ENCODE results near the gene HDDC3. TPM values are rescaled to one million over a fixed set of nuclear protein-coding genes. Genes with fewer than 3 reads are reported as not detected.

HDDC3 gene
- total and polyA plus RNA-seq, 9 of the 15 experiments (the other 6 are each of a cell fraction or from before 2014, with no cell fraction given) = 14.9 to 55.8 (median 36.9) TPM

DNA sequence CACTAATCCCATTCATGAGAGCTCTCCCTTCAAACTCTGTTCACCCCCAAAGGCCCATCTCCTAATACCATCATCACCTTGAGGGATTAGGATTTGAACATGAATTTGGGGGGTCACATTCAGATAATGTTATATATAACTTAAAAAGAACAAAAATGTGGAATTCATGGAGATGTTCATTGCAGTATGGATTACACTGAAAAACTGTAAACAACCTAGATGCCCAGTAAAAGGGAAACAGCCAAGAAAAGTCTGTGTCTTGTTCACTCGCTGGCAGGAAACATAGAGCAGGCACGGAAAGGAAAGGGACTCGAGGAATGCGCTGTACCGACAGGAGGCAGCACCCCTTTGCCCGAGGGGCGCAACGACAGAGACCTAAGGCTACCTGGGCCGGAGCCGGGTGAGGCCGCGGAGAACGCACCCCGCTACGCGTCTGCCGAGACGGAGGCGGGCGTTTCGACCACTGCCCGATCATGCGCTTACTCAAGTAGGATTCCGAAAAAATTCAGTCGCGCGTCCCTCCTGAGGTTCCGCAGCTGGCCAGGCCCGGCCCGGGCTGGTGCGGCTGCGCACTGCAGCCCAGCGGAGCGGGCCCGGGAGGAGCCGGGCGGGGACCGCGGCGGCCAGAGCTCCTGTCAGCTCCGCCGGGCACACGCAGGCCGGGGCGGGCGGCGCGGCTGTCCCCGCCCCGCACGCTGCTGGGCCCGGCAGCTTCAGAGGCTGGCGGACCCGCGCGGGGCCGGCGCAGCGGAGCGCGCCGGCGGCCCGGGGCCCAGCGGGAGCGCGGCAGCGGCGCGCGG, 30.1 kb downstream of the HDDC3 start (continued):
- TF ChIP-seq POLR2B (IDR thresholded peaks at IDR 0.05; ENCODE audit: low read depth, partially characterized antibody) (no peak), SNRNP70 (optimal IDR thresholded peaks at IDR 0.05; ENCODE audit: low read depth, low read length) (no peak), ESRRA (IDR thresholded peaks at IDR 0.05; ENCODE audit: borderline replicate concordance, low read depth) (no peak; the same call in 1 of the 2 replicates), NFIX (CRISPR knock-in tag; IDR thresholded peaks at IDR 0.05; ENCODE audit: low read depth) (no peak), HEY1 (CRISPR knock-in tag; IDR thresholded peaks at IDR 0.05; ENCODE audit: borderline replicate concordance) (no peak), PPARD (CRISPR knock-in tag; IDR thresholded peaks at IDR 0.05) (no peak), ZNF263 (CRISPR knock-in tag; IDR thresholded peaks at IDR 0.05; ENCODE audit: borderline replicate concordance) (no peak), BRD4 (IDR thresholded peaks at IDR 0.05) (peak; percentile 78), AFF4 (CRISPR knock-in tag; IDR thresholded peaks at IDR 0.05) (peak; percentile 53; the same call in 1 of the 2 replicates), ETV5 (CRISPR knock-in tag; IDR thresholded peaks at IDR 0.05; ENCODE audit: low read depth) (0 out of 2 replicates have a peak, but pooled peaks have one; percentile 26), ZSCAN32 (CRISPR knock-in tag; IDR thresholded peaks at IDR 0.05) (no peak), FOXA3 (CRISPR knock-in tag; conservative IDR thresholded peaks at IDR 0.05 in 1 of 2, IDR thresholded peaks at IDR 0.05 in 1 of 2) (0 out of 4 replicates have a peak, but pooled peaks of 1 of the 2 experiments have one; percentile 1), ZNF217 (CRISPR knock-in tag; IDR thresholded peaks at IDR 0.05) (no peak), SRSF3 (IDR thresholded peaks at IDR 0.05; ENCODE audit: insufficient read depth, low read length) (no peak), SMAD1 (IDR thresholded peaks at IDR 0.05; ENCODE audit: low read depth, low read length, partially characterized antibody) (no peak)
- TF ChIP-seq, protein P1, sequence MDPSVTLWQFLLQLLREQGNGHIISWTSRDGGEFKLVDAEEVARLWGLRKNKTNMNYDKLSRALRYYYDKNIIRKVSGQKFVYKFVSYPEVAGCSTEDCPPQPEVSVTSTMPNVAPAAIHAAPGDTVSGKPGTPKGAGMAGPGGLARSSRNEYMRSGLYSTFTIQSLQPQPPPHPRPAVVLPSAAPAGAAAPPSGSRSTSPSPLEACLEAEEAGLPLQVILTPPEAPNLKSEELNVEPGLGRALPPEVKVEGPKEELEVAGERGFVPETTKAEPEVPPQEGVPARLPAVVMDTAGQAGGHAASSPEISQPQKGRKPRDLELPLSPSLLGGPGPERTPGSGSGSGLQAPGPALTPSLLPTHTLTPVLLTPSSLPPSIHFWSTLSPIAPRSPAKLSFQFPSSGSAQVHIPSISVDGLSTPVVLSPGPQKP (CRISPR knock-in tag; IDR thresholded peaks at IDR 0.05) = no peak
- TF ChIP-seq, protein P2, sequence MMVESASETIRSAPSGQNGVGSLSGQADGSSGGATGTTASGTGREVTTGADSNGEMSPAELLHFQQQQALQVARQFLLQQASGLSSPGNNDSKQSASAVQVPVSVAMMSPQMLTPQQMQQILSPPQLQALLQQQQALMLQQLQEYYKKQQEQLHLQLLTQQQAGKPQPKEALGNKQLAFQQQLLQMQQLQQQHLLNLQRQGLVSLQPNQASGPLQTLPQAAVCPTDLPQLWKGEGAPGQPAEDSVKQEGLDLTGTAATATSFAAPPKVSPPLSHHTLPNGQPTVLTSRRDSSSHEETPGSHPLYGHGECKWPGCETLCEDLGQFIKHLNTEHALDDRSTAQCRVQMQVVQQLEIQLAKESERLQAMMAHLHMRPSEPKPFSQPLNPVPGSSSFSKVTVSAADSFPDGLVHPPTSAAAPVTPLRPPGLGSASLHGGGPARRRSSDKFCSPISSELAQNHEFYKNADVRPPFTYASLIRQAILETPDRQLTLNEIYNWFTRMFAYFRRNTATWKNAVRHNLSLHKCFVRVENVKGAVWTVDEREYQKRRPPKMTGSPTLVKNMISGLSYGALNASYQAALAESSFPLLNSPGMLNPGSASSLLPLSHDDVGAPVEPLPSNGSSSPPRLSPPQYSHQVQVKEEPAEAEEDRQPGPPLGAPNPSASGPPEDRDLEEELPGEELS (CRISPR knock-in tag; IDR thresholded peaks at IDR 0.05; ENCODE audit: borderline replicate concordance) = peak; percentile 21; the same call in 1 of the 2 replicates
